Measurements from ENCODE around the gene PTPN11.

PTPN11 gene

GRCh38 chr12:112486361-112486760, 67.6 kb downstream of the PTPN11 start:
- H3K14ac ChIP-seq (ENCODE audit: low read length in 2 of 2): no peak overlapping the region
- DNase-seq: no peak
- H2AFZ ChIP-seq (ENCODE audit: low read depth, low read length): no peak overlapping the region
- H3K4me2 ChIP-seq (ENCODE audit: low read length, poor library complexity, severe bottlenecking): no peak overlapping the region
- no peak overlapping the region for H2BK5ac ChIP-seq (ENCODE audit: low read depth, low read length, poor library complexity, severe bottlenecking)
- H3K9me3 ChIP-seq (ENCODE audit: control insufficient read depth, low read length): no peaks in the 10 kb centered on the region
- H3K4me3 ChIP-seq (ENCODE audit: insufficient read depth in 1 of 2, low read depth in 1 of 2, low read length in 2 of 2): no peak overlapping the region
- H4K91ac ChIP-seq (ENCODE audit: low read length): no peak overlapping the region
- 96% methylated on average over 11 of the region's 12 CpGs for WGBS
- peaks cover 55 to 90% of the 10 kb centered on the region in 2 experiments for H3K36me3 ChIP-seq (ENCODE audit: control insufficient read depth in 1 of 2, insufficient read depth in 2 of 2, low read depth in 1 of 2, low read length in 2 of 2)
- H3K27me3 ChIP-seq (ENCODE audit: control insufficient read depth in 1 of 2, insufficient read depth in 1 of 2, low read length in 2 of 2): no peaks in the 10 kb centered on the region
- no peak overlapping the region for H2BK120ac ChIP-seq (ENCODE audit: low read depth, low read length)
- H3K27ac ChIP-seq (ENCODE audit: low read length, poor library complexity, severe bottlenecking): no peak overlapping the region
- H4K8ac ChIP-seq (ENCODE audit: low read length): no peak overlapping the region
- no peak overlapping the region for H3K18ac ChIP-seq (ENCODE audit: low read depth in 1 of 2, low read length in 2 of 2)
- H3K4ac ChIP-seq (ENCODE audit: low read depth in 1 of 2, low read length in 2 of 2): no peak overlapping the region
- H3K79me1 ChIP-seq (replicated peaks; ENCODE audit: low read length, poor library complexity, severe bottlenecking): peaks cover 33% of the 10 kb centered on the region
- H3K23ac ChIP-seq (ENCODE audit: low read length in 2 of 2): no peak overlapping the region
- H3K4me1 ChIP-seq (ENCODE audit: control insufficient read depth, insufficient read depth, low read depth, low read length): peaks cover 1% of the 10 kb centered on the region
- H2BK12ac ChIP-seq (ENCODE audit: low read length in 2 of 2): no peak overlapping the region
- H3K9ac ChIP-seq (ENCODE audit: low read length): no peak overlapping the region
- H2AK5ac ChIP-seq (ENCODE audit: low read length, severe bottlenecking): no peak overlapping the region
- no peak overlapping the region for H2BK15ac ChIP-seq (ENCODE audit: low read depth, poor library complexity, severe bottlenecking)

- Histone ChIP-seq H2BK15ac (ENCODE audit: low read depth, poor library complexity, severe bottlenecking) (no peak overlapping the region), H3K23ac (ENCODE audit: low read length in 2 of 2) (no peak overlapping the region), H3K4ac (ENCODE audit: low read depth in 1 of 2, low read length in 2 of 2) (no peak overlapping the region), H2BK5ac (ENCODE audit: low read depth, low read length, poor library complexity, severe bottlenecking) (no peak overlapping the region), H3K4me1 (ENCODE audit: control insufficient read depth, insufficient read depth, low read depth, low read length) (peaks cover 1% of the 10 kb centered on the region), H2BK12ac (ENCODE audit: low read length in 2 of 2) (no peak overlapping the region), H3K27me3 (ENCODE audit: control insufficient read depth in 1 of 2, insufficient read depth in 1 of 2, low read length in 2 of 2) (no peaks in the 10 kb centered on the region), H3K27ac (ENCODE audit: low read length, poor library complexity, severe bottlenecking) (no peak overlapping the region), H3K4me3 (ENCODE audit: insufficient read depth in 1 of 2, low read depth in 1 of 2, low read length in 2 of 2) (no peak overlapping the region), H3K18ac (ENCODE audit: low read depth in 1 of 2, low read length in 2 of 2) (no peak overlapping the region), H3K9ac (ENCODE audit: low read length) (no peak overlapping the region), H3K14ac (ENCODE audit: low read length in 2 of 2) (no peak overlapping the region), H2AFZ (ENCODE audit: low read depth, low read length) (no peak overlapping the region), H3K9me3 (ENCODE audit: control insufficient read depth, low read length) (no peaks in the 10 kb centered on the region), H2BK120ac (ENCODE audit: low read depth, low read length) (no peak overlapping the region), H4K8ac (ENCODE audit: low read length) (no peak overlapping the region), H2AK5ac (ENCODE audit: low read length, severe bottlenecking) (no peak overlapping the region), H4K91ac (ENCODE audit: low read length) (no peak overlapping the region), H3K36me3 (ENCODE audit: control insufficient read depth in 1 of 2, insufficient read depth in 2 of 2, low read depth in 1 of 2, low read length in 2 of 2) (peaks cover 44 to 82% of the 10 kb centered on the region in 2 experiments), H3K79me1 (replicated peaks; ENCODE audit: low read length, poor library complexity, severe bottlenecking) (peaks cover 28% of the 10 kb centered on the region), H3K4me2 (ENCODE audit: low read length, poor library complexity, severe bottlenecking) (no peak overlapping the region)
- WGBS: 97% methylated on average over 6 of the region's 6 CpGs
- DNase-seq: no peak
These were observed 69.6 kb downstream of the PTPN11 start for GRCh38 chr12:112488257-112488876.

GRCh38 chr12:112489456-112489855, 70.7 kb downstream of the PTPN11 start:
- Histone ChIP-seq H2BK120ac (ENCODE audit: low read depth, low read length) (no peak overlapping the region), H3K9me3 (ENCODE audit: control insufficient read depth, low read length) (no peaks in the 10 kb centered on the region), H3K4me3 (ENCODE audit: insufficient read depth in 1 of 2, low read depth in 1 of 2, low read length in 2 of 2) (no peak overlapping the region), H3K4ac (ENCODE audit: low read depth in 1 of 2, low read length in 2 of 2) (no peak overlapping the region), H3K27me3 (ENCODE audit: control insufficient read depth in 1 of 2, insufficient read depth in 1 of 2, low read length in 2 of 2) (no peaks in the 10 kb centered on the region), H2BK5ac (ENCODE audit: low read depth, low read length, poor library complexity, severe bottlenecking) (no peak overlapping the region), H2BK15ac (ENCODE audit: low read depth, poor library complexity, severe bottlenecking) (no peak overlapping the region), H3K36me3 (ENCODE audit: control insufficient read depth in 1 of 2, insufficient read depth in 2 of 2, low read depth in 1 of 2, low read length in 2 of 2) (peaks cover 37 to 82% of the 10 kb centered on the region in 2 experiments), H4K91ac (ENCODE audit: low read length) (no peak overlapping the region), H4K8ac (ENCODE audit: low read length) (no peak overlapping the region), H2AFZ (ENCODE audit: low read depth, low read length) (no peak overlapping the region), H2BK12ac (ENCODE audit: low read length in 2 of 2) (no peak overlapping the region), H3K23ac (ENCODE audit: low read length in 2 of 2) (no peak overlapping the region), H3K4me2 (ENCODE audit: low read length, poor library complexity, severe bottlenecking) (no peak overlapping the region), H3K9ac (ENCODE audit: low read length) (no peak overlapping the region), H3K14ac (ENCODE audit: low read length in 2 of 2) (no peak overlapping the region), H3K4me1 (ENCODE audit: control insufficient read depth, insufficient read depth, low read depth, low read length) (peaks cover 1% of the 10 kb centered on the region), H2AK5ac (ENCODE audit: low read length, severe bottlenecking) (no peak overlapping the region), H3K27ac (ENCODE audit: low read length, poor library complexity, severe bottlenecking) (no peak overlapping the region), H3K79me1 (replicated peaks; ENCODE audit: low read length, poor library complexity, severe bottlenecking) (peaks cover 17% of the 10 kb centered on the region), H3K18ac (ENCODE audit: low read depth in 1 of 2, low read length in 2 of 2) (no peak overlapping the region)
- no peak for DNase-seq
- WGBS: over 99% methylated on average over 6 of the region's 6 CpGs

- no peak overlapping the region for H3K14ac ChIP-seq (ENCODE audit: low read length in 2 of 2)
- H2BK120ac ChIP-seq (ENCODE audit: low read depth, low read length): no peak overlapping the region
- DNase-seq: no peak
- no peak overlapping the region for H2BK5ac ChIP-seq (ENCODE audit: low read depth, low read length, poor library complexity, severe bottlenecking)
- H3K9ac ChIP-seq (ENCODE audit: low read length): no peak overlapping the region
- no peak overlapping the region for H2AFZ ChIP-seq (ENCODE audit: low read depth, low read length)
- H4K8ac ChIP-seq (ENCODE audit: low read length): no peak overlapping the region
- peaks cover 18% of the 10 kb centered on the region for H3K79me1 ChIP-seq (replicated peaks; ENCODE audit: low read length, poor library complexity, severe bottlenecking)
- no peak overlapping the region for H3K4ac ChIP-seq (ENCODE audit: low read depth in 1 of 2, low read length in 2 of 2)
- H2BK15ac ChIP-seq (ENCODE audit: low read depth, poor library complexity, severe bottlenecking): no peak overlapping the region
- no peaks in the 10 kb centered on the region for H3K27me3 ChIP-seq (ENCODE audit: control insufficient read depth in 1 of 2, insufficient read depth in 1 of 2, low read length in 2 of 2)
- no peak overlapping the region for H3K18ac ChIP-seq (ENCODE audit: low read depth in 1 of 2, low read length in 2 of 2)
- H3K4me1 ChIP-seq (ENCODE audit: control insufficient read depth, insufficient read depth, low read depth, low read length): no peaks in the 10 kb centered on the region
- H3K4me2 ChIP-seq (ENCODE audit: low read length, poor library complexity, severe bottlenecking): no peak overlapping the region
- no peak overlapping the region for H2BK12ac ChIP-seq (ENCODE audit: low read length in 2 of 2)
- H3K9me3 ChIP-seq (ENCODE audit: control insufficient read depth, low read length): no peaks in the 10 kb centered on the region
- H3K23ac ChIP-seq (ENCODE audit: low read length in 2 of 2): no peak overlapping the region
- H2AK5ac ChIP-seq (ENCODE audit: low read length, severe bottlenecking): no peak overlapping the region
- WGBS: 67% methylated on average over 2 of the region's 3 CpGs
- peaks cover 14 to 63% of the 10 kb centered on the region in 2 experiments for H3K36me3 ChIP-seq (ENCODE audit: control insufficient read depth in 1 of 2, insufficient read depth in 2 of 2, low read depth in 1 of 2, low read length in 2 of 2)
- no peak overlapping the region for H3K27ac ChIP-seq (ENCODE audit: low read length, poor library complexity, severe bottlenecking)
- no peak overlapping the region for H3K4me3 ChIP-seq (ENCODE audit: insufficient read depth in 1 of 2, low read depth in 1 of 2, low read length in 2 of 2)
- no peak overlapping the region for H4K91ac ChIP-seq (ENCODE audit: low read length)
These were observed 77.7 kb downstream of the PTPN11 start for GRCh38 chr12:112496496-112496895.

All from mesenchymal stem cell (in vitro differentiated cells and primary cell).